Testis (tissue), 2 donors: ENCODE results near the gene TLR1.

Experiments
- CTCF ChIP-seq, 3 experiments: fragments of 450-650 bp in 2 of 3; fragments of 200-600 bp in 1 of 3; sonication (generic) in 1 of 3; IDR thresholded peaks; one replicate each; pipeline ENCODE4 v1.5.1; 2016 to 2019; ENCODE audit warnings: antibody characterized with exemption in 3 of 3, mild to moderate bottlenecking in 2 of 3, moderate library complexity in 1 of 3
- POLR2A ChIP-seq: fragments of 450-650 bp; IDR thresholded peaks from one replicate; pipeline ENCODE4 v1.6.1; 2017; ENCODE audit warnings: antibody characterized with exemption, mild to moderate bottlenecking, moderate library complexity

- TF ChIP-seq CTCF (IDR thresholded peaks at IDR 0.05) = no peak
- no peak for TF ChIP-seq POLR2A
Observed at GRCh38 chr4:38832206-38832605, 27.6 kb upstream of the TLR1 start.
